ENCODE data around the gene LMBRD1.
"Not testable (repeated sequence)": the region's sequence is repeated elsewhere in the genome, so short reads cannot be mapped to it uniquely, and the experiment has no call there.

Gene LMBRD1

DNA sequence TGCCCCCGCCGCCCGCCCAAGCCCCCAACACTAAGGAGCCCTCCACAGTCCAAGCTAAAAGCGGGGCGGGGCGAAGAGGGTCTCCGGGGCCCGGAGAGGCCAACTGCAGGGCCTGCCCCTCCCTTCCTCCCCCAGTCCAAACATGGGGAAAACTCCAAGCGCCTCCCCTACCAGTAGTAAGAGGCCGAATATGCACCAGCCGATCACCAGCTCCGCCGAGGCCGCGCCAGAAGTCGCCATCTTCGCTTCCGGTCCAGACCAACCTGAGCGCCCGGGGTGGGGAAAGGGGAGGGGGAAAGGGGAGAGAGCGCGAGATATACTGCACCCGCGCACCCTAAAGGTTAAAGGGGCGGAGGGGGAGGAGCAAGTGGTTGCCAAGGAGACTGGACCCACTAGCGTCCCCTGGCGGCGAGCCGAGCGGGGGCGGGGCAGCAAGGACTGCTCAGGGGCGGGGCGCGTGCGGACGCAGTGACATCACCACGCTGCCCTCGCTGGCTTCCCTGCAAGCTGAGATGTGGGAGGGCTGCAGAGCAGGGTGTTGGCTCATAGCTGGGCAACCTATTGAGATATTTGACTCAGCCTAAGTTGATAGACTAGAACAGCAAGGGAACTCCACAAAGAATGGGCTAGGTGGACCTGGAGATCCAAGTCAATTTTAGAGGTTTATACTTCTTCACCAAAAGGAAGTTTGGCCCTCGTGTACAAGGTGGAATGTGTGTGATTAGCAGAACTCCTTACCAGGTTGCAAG, at the start of gene LMBRD1:
Gene LMBRD1, minus strand, starts transcription at position 369 of the 749 bp plus-strand sequence. Its CDS starts 129 bp downstream, at position 240.
- peak; percentile 96 to 99 for DNase-seq (ENCODE audit: low read depth in 2 of 2)

DNA sequence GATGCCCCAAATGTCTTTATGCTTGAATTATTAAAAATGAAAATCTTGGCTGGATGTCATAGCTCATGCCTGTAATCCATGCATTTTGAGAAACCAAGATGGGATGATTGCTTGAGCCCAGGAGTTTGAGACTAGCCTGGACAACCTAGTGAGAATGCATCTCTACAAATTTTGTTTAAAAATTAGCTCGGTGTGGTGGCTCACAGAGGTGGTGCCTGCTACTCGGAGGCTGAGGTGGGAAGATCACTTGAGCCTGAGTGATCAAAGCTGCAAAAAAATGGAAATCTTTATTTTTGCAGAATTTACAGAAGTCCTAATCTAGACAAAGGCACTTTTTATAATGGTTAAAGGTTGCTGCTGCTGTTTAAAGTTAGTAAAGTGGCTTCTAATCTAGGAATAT, 49.5 kb upstream of the LMBRD1 start:
- DNase-seq (ENCODE audit: low read depth in 2 of 2): no peak

DNA sequence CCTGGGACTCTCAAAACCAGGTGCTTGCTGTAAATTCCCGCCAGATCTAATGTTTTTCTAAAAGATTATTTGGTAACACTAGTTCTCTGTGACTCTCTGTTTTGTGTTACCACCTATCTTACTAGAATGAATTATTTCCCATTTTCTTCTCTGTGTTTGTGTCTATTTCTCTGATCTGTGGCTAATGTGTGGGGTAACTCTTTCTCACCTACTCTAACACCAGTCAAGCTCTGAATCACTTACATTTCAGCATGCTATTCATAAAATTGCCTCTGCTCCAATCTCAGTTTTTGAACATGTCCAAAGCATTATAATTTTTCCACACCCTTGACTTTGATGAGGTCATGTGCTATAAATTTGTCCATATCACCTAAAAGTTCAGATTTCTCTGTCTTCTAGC, 46.4 kb upstream of the LMBRD1 start:
- no peak for DNase-seq (ENCODE audit: low read depth in 2 of 2)

DNA sequence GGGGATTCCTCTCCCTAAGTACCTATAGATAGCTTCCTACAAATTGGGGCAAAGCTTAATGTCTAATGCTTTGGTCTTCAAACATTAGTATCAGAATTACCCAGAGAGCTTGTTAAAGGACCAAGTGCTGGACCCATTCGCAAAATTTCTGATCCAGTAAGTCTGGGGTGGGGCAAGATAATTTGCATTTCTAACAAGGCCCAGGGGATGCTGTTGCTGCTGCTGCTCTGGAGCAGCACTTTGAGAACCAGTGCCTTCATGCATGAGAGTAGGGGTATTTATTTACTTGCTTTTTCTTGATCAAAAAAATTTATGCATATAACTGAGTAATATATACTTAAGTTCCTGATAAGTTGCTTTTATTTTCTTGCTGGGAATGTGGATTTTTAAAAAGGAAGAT, 45.1 kb upstream of the LMBRD1 start:
- DNase-seq (ENCODE audit: low read depth in 2 of 2): no peak

DNA sequence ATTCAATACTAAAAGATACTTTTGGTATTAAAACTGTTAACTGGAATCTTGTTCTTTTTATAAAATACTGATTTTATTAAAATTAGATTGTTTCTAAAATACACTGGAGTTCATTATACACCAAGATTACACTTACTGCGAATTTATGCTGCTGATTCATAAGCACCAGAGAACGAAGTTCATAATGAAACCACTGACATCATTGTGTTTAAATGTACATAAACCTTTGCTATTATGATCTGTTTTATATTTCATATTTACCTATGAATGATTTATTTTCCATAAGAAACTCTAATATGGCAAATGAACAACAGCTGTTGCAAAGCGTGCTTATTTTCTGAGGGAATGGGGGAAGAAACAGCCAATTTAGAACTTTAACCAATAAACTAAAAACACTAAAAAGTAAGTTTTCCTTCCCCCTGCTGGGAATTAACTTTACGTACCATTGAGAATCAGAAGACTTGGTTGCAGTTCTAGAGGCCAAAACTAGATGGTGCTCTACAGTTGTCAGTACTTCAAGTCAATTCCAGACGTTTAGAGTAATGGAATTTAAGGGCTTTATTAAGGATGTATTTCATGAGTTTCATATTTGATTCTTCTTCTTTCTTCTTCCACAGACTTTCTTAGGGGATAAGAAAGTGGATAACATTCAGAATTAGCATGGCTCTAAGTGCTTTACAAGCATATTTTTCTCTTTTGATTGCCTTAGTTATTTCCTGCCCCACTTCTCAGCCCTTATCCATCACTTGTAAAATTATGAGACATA, 38.8 kb upstream of the LMBRD1 start:
- DNase-seq (ENCODE audit: low read depth in 2 of 2): no peak

DNA sequence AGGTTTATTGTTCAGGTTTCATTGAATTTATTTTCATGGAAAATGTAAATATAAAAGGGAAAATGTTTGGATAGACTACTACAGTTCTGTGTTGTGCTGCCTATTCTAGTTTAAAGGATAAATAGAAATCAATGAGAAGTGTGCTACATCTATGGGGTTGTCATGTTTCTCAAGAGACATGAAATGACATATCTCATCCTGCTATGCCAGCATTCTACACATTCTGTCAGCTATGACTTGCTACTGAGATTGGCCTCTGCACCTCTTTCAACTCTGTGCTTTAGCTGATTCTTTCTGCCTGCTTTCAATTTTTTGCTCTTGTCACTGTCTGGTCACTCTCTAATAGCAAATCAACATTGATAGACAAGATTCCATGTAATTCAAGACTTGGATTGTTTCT, 35.7 kb upstream of the LMBRD1 start:
- DNase-seq (ENCODE audit: low read depth in 2 of 2): no peak

DNA sequence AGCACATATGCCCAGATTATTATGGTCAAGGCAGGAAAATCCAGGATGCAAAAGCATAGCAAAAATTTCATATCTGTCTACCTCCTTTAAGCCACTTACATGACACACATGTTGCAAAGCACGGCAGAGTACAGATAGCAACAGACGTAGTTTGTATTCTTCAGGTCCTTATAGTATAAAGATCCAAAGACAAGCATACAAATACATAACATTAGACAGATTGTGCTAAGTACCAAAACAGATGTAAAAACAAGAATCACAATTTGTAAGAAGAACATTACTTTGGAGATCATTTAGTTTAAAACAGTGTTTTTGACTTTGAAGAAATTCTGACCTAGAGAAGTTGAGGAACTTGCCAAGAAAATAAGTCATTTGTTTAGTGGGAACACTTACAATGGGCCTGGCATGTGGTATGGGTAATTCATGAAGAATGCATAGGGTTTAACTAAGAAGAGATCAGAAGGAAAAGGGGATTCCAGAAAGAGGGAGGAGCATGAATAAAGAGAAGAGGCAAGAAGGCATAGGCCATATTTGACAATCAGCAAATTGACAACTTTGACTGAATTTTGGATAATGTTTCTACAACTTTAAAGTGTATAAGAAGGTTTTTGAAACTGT, 30.6 kb upstream of the LMBRD1 start:
- no peak for DNase-seq (ENCODE audit: low read depth in 2 of 2)

DNA sequence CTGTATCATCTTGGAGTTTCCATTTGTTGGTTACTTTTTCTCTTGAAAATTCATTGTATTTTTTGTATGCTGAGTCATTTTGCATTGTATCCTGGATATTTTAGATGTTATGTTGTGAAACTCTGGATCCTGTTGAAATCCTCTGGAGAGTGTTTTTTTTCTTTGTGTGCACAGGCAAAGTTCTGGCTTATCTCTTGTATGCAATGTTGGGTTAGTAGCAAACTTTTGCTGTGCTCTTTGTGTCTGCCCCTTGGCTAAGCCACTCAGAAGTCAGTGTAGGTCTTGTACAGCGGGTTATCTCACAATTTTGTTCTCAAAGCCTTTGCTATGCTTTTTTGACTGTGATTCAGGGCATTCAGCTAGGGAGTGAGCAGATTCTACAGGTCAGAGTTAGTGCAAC, 29.1 kb upstream of the LMBRD1 start:
- DNase-seq (ENCODE audit: low read depth in 2 of 2): no peak

DNA sequence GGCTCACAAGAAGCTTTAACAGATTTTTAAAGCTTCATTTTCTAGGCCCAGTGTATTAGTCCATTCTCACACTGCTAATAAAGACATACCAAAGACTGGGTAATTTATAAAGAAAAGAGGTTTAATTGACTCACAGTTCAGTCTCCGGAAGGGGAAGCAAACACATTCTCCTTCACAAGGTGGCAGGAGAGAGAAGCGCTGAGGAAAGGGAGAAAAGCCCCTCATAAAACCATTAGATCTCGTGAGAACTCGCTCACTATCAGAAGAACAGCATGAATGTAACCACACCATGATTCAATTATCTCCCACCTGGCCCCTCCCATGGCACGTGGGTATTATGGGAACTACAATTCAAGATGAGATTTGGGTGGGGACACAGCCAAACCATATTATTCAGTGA, 27.5 kb upstream of the LMBRD1 start:
- DNase-seq (ENCODE audit: low read depth in 2 of 2): not testable (repeated sequence)

DNA sequence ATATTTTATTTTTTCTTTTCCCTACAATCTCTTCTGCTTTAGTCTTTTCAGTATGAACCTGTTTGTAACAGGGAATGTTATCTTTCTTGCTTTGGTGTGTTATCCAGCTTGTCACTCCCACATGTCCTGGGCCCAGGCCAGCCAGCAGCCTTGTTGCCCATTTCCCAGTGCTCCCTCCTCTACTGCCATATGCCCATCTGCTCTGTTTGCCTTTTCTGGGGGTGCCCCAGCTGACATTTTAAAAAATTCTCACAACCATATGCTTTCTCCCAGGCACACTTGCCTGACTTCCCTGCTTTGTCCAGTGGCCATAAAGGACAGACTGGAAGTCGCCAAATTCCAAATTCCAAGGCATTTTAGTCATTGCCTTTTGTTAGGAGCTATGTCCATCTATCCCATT, 23.6 kb upstream of the LMBRD1 start:
- no peak for DNase-seq (ENCODE audit: low read depth in 2 of 2)

DNA sequence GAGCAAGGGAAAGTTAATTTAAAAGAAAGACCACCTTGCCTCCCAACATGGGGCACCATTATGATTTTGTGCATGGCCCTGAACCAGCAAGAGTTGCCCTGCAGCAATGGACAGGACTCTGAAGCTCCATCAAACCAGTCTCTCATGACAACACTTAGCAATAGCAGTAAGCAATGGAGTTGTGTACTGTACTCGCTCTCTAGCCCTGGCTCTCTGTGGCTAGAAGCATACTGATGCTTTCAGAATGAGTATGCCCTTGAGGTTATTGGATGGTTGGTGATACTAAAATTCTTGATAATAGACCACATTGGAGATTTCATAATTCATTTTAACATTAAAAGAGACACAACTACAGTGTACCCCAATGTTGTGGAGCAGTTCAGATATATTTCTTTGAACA, 23.2 kb upstream of the LMBRD1 start:
- DNase-seq (ENCODE audit: low read depth in 2 of 2): no peak

DNA sequence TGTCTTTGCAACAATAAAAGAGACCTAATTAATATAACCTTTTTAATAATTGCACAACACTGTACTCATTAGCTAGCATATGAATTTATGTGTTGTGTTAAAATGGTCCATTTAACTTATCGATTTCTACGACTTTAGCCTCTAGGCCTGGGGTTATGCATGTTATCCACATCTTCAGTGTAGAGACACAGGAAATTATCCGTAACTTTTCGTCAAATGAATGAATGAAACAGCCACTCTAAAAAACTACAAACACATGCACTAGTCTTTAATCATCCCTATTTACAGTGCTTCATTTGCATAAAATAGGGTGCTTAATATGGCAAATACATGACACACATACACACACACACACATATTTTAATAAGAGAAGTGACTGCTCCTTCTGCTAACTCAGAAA, 22.3 kb upstream of the LMBRD1 start:
- DNase-seq (ENCODE audit: low read depth in 2 of 2): no peak

DNA sequence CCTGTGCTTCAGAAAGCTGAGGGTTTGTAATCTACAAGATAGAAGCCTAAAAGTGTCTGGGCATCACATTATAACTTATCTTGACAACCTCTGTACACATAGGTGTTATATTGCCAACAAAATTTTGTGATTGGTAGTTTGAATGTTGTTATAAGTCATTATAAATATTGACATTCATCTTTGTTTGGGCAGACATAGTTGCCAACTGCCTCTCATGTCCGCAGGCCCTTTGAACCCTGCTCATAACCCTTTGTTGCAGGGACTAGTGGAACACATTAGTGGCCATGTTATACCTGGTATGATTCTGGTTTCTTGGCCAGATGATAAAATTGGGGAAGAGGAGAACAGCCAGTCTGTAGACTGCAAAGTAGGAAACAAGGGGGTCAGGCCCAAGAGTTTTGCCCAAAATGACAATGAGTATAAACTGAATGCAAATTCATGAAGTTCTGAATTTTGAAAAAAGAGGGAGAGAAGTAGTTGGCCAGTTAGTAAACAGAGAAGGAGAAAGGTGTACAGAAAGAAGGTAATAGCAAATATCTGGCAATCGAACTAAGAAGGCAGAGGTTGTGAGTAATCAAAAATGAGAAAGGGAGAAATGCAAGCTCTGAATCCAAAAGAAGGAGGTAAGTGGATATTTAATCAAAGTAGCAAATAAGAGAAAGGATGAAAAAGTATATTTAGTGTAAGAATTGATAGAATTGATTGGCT, 21.6 kb upstream of the LMBRD1 start:
- no peak for DNase-seq (ENCODE audit: low read depth in 2 of 2)

DNA sequence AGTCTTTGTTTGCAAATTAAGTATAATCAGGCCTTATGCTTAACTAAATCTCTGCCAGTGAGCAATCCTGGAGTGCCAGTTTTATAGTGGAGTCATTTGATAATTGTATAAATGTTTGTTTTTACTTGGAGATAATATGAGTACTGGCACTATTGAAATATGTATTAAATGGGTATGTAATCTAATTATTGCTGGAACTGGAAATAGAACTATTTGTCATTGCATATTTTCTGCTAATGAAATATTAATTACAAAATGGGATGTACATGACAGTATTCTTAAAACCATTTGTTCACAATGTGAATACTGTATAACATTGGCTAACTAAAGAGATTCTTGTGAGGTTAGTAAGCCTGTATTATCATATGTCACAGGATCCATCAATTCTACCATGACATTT, 20.5 kb upstream of the LMBRD1 start:
- no peak for DNase-seq (ENCODE audit: low read depth in 2 of 2)

DNA sequence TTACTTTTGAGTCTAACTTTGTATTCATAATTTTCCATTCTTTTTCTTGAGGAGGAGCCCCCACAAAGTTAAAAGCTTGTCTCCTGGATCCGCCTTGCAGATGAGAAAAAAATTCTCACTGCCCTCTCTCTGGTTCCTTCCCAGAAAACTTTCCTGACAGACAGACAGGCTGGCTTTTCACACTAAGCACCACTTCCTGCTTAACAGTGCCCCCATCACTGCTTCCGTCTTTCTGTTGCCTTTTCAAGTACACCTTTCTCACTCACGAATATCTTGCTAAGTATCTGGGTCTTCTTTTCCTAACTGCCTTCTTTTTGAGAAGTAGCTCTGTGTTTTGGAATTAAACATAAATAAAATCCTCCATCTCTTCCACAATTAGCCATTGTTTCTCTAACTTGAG, 19.8 kb upstream of the LMBRD1 start:
- DNase-seq (ENCODE audit: low read depth in 2 of 2): no peak

DNA sequence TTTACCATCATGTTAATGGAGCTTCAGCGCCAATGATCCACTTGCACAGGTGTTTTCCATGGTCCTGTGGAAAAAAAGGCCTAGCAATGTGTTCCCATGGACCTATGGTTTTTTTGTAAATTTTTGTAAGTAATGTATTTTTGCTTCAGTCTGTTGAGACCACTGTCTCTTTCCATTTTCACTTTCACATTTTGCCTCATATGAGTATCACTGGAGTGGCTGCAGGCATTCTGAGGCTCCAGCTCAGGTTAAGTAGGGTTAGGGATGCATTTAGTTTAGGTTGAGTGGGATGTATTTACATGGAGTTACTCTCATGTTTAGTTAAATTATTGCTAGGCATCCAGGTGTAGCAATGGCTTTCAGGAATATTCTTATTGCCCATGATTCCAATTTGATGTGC, 19.2 kb upstream of the LMBRD1 start:
- no peak for DNase-seq (ENCODE audit: low read depth in 2 of 2)

DNA sequence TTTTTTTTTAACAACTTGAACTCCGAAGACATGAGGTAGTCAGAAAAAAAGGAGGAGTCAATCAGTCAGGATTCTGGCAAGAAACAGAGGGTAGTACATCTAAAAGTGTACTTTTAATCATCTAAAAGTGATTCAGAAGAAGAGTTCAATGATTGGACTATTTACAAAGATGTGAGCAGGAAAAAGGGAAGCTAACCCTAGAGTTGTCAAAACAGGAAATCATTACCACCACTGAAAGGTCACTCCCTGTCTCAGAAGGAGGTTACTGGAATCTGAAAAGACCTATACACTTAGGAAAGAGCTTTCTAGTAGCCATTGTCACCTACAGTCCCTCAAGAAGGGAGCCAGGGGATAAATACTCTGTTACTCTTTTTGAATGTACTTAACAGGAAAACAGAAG, 16.7 kb upstream of the LMBRD1 start:
- no peak for DNase-seq (ENCODE audit: low read depth in 2 of 2)

DNA sequence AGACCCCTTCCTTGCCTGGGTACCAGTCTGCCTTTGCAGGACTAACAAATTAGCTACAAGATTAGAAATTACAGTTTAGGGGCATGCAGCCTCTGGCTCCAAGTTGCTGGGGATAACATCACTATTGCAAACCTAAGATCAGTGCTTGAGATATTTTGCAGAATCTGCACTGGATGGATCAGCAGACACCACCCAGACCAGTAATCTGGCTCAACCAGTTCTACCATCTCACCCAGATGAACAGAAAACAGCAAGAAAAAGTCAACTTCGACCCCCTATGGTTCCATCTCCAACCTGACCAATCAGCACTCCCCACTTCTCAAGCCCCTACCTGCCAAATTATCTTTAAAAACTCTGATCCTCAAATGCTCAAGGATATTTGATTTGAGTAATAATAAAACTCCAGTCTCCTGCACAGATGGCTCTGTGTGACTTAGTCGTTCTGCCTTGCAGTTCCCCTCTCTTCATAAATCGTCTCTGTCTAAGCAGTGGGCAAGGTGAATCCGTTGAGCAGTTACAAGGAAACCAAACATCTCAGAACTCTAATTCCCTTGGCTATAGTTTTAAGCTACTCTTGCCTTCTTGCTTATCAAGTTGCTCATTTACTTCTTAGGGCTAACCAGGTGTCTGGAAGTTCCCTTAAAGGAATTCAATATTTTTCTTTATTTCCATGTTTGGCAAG, 16.1 kb upstream of the LMBRD1 start:
- no peak for DNase-seq (ENCODE audit: low read depth in 2 of 2)

DNA sequence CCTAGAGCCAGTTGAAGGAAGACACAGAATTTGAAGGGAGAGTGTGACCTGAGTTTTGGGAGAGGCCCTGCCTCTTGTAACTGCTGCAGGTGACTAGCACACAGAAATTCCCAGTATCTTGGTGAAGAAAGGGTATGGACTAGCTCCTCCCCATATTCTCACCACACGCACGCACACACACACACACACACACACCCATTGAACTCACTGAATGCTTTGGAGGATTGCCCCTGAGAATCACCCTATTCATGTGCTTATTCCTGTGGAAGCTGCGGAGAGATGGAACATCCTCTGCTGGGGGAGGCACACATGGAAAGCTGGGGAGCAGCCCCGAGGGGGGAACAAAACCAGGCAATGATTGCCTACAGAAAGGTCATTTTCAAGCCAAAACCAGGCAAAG, 6.2 kb upstream of the LMBRD1 start:
- no peak for DNase-seq (ENCODE audit: low read depth in 2 of 2)

DNA sequence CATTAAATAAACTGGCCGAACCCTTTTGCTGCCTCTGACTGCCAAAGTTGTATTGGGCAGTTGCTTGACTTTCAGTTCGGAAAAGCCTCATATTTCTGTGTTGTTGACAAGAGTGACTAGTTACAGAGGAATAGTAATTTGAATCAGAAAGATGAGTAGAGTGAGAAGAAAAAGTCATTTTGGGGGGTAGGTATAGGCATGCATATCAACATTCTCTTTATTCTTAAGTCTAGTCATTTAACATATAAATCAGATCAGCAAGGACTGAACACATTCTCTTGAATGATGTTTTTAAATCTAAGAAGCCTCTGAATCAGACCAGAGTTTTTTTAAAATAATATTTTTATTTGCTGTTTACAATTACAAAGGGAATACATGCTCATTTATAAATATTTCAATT, 4.9 kb upstream of the LMBRD1 start:
- no peak for DNase-seq (ENCODE audit: low read depth in 2 of 2)

DNA sequence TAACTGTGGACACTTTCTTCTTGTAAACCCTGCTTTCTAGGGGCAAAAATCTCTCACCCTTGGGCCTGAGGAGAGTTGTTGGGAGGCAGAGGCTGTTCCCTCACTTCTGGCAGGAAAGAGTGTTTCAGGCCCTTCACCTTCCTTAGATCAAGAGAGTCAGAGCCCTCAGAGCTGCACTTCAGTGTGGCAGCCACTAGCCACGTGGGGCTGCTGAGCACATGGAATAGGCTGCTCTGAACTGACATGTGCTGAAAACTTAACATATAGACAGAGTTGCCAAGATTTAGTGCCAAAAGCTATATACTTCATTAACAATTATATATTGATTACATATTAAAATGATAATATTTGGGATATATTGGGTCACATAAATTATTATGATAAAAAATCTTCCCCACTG, 4.4 kb upstream of the LMBRD1 start:
- DNase-seq (ENCODE audit: low read depth in 2 of 2): no peak

DNA sequence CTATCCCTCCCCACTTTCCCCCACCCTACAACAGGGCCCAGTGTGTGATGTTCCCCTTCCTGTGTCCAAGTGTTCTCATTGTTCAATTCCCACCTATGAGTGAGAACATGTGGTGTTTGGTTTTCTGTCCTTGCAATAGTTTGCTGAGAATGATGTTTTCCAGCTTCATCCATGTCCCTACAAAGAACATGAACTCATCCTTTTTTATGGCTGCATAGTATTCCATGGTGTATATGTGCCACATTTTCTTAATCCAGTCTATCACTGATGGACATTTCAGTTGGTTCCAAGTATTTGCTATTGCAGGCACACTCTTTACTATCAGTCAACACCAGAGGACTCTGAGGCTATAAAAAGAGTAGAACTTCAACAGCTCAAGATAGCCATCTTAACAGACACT, 2.0 kb upstream of the LMBRD1 start:
- DNase-seq (ENCODE audit: low read depth in 2 of 2): not testable (repeated sequence)
